ENCODE data around the gene SMOC1.
"Not testable (repeated sequence)": the region's sequence is repeated elsewhere in the genome, so short reads cannot be mapped to it uniquely, and the experiment has no call there.

SMOC1 gene

GRCh38 chr14:69900603-69901002 lies 21.4 kb downstream of the SMOC1 start:
- no peak for DNase-seq (ENCODE audit: low read depth in 2 of 2)

- DNase-seq (ENCODE audit: low read depth in 2 of 2): no peak
Measured at GRCh38 chr14:69901113-69901951, 22.1 kb downstream of the SMOC1 start.

- not testable (repeated sequence) for DNase-seq (ENCODE audit: low read depth in 2 of 2)
Measured at GRCh38 chr14:69903046-69903445, 23.8 kb downstream of the SMOC1 start.

GRCh38 chr14:69904246-69904645 lies 25.0 kb downstream of the SMOC1 start:
- no peak for DNase-seq (ENCODE audit: low read depth in 2 of 2)

- DNase-seq (ENCODE audit: low read depth in 2 of 2): no peak
Measured at GRCh38 chr14:69906201-69906600, 27.0 kb downstream of the SMOC1 start.

DNA sequence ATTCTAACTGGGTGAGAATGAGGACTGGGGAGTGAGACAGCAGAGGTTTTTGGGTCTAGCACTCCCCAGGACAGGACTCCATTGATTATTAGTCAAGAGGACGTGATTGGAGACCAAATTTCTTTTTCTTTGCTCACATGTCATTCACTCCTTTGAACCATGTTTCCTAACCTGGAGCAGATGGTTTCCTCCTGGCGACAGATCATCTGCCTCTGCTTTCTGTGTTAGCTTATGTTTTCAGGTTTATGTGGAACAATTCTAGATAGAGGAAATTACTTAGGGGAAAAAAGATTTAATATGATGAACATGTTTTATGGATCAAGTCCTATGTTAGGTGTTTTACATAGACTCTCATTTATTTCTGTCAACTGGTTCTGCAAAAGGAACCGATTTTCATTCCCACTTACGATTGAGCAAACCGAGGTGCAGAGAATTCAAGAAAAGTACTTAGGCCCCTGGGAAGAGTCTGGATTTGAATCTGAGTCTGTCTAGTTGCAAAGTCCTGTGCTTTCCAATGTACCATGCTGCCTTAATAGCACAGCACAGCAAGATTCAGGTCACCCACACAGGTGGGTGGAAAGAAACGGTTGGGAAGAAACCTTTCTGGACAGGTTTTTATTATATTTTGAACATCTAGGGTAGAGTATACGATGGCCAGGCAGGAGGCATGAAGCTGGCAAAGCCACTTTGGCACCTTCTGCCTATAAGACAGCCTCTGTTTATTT lies 30.8 kb downstream of the SMOC1 start:
- DNase-seq (ENCODE audit: low read depth in 2 of 2): no peak

GRCh38 chr14:69910871-69911270 lies 31.7 kb downstream of the SMOC1 start:
- no peak for DNase-seq (ENCODE audit: low read depth in 2 of 2)

DNA sequence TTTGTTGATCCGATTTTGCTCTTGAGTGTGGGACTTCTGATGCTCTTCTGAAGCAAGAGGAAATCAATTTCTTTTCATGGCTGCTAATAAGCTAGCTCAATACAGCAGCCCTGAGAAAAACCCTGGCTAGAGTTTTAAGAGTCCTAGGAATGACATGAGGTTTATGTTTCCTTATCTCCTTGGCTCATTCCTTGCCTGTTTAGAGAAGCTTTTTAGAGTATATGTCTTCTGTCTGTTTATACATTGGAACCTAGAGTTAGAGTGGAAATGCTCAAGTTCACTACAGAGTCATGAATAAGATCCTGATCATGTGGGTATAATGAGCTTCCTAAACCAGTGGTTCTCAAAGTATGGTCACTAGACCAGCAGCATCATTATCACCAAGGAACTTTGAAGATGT lies 34.5 kb downstream of the SMOC1 start:
- no peak for DNase-seq (ENCODE audit: low read depth in 2 of 2)

- DNase-seq (ENCODE audit: low read depth in 2 of 2): no peak
Measured at GRCh38 chr14:69916396-69916795, 37.2 kb downstream of the SMOC1 start.

DNA sequence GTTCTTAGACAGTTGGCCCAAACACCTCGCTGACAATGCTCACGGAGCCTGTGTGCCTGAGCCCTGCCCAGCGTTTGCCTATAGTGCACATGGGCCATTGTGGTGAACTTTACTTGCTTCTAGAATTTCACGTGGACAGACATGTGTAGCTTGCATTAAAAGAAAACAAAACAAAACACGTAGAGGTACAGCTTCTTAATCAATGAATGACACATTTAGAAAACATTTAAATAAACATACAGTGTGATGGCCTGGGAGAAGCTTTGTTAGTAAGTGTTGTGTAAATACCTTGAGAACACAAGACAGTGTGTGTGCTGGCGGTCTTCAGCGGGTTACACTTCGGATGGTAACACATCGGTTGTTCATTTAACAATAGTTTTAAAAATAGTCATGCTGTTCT lies 38.1 kb downstream of the SMOC1 start:
- no peak for DNase-seq (ENCODE audit: low read depth in 2 of 2)

GRCh38 chr14:69919815-69920214 lies 40.6 kb downstream of the SMOC1 start:
- DNase-seq (ENCODE audit: low read depth in 2 of 2): no peak

GRCh38 chr14:69921052-69921451 lies 41.8 kb downstream of the SMOC1 start:
- no peak for DNase-seq (ENCODE audit: low read depth in 2 of 2)

DNA sequence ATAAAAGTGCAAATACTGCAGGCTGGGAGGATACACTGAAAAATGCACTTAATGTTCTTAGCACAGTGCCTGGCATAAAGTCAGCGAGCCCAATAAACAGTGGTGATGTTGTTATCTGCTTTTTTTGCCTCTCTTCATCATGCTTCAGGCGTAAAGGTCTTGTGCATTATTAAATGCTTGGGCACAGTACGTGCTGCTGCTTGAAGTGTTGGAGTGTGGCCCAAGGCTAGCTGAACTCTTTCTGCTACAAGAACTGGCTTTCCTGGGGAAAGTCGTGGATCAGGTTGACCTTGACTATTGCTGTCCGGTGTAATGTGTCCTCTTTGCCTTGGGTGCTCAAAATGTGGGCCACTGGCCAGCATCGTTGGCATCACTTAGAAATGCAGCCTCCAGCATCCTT lies 43.0 kb downstream of the SMOC1 start:
- no peak for DNase-seq (ENCODE audit: low read depth in 2 of 2)

GRCh38 chr14:69924201-69924600 lies 45.0 kb downstream of the SMOC1 start:
- DNase-seq (ENCODE audit: low read depth in 2 of 2): no peak

DNA sequence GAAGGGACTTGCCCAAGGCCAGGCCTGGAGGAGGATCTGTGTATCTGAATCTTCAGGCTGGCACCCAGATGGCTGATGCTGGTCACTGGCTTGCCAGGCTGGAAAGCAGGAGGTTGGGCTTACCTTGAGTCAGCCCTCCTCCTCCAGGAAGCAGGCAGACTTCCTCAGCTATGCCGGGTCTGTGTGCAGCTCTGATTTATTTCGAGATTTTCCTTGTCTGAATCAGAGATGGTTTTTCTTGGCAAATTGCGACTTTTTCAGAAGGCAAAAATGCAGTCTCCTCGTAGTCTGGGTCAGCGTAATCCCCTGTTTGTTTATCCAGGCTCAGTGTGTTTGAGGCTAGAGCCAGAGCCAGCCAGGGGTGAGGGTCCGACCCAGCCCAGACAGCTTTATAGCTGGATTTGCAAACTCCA lies 48.9 kb downstream of the SMOC1 start:
- no peak for DNase-seq (ENCODE audit: low read depth in 2 of 2)

DNA sequence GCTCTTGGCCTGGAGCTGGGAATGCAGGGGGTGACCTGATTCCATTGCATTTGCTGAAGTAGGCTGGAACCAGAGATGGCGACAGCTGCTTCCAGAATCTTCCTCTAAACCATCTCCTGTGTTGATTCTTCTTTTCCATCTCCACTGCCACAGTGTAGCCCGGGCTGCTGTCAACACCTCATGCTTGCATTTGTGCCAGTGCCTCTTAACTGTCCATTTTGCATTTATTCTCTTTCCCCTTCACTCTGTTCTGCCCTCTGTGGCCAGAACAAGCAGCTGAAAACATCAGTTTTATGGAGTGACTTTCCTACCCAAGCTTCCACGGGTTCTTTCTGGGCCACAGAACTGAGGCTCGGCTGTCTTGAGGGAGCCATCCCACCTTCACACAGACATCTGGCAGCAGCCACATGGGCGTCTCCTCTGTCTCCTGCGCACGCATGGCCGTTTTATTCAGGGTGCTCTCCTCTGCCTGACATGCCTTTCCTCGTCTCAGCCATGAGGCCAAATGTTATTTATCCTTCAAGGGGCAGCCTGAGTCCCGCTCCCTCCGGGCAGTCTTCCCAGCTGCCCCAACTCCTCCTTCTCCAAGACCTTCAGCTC lies 51.7 kb downstream of the SMOC1 start:
- no peak for DNase-seq (ENCODE audit: low read depth in 2 of 2)

DNA sequence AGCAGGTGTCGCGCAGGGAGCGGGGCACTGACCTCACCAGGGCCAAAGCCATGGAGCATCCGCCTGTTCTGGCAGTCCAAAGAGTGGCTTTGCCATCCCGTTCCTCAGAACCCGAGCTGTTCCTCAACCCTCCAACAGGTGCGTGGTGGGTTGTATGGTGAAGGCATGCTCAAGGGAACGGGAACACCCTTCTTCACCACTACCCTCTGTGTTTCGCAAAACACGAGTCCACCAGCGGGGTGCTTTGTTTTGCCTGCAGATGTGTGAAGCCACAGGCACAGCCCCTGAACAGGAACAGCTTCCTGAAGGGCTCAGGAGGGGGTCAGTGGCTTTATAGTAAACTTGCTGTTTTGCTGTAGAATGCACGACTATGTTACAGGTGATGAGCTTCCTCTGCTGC lies 52.7 kb downstream of the SMOC1 start:
- DNase-seq (ENCODE audit: low read depth in 2 of 2): no peak

- DNase-seq (ENCODE audit: low read depth in 2 of 2): no peak
Measured at GRCh38 chr14:69932391-69932790, 53.2 kb downstream of the SMOC1 start.

DNA sequence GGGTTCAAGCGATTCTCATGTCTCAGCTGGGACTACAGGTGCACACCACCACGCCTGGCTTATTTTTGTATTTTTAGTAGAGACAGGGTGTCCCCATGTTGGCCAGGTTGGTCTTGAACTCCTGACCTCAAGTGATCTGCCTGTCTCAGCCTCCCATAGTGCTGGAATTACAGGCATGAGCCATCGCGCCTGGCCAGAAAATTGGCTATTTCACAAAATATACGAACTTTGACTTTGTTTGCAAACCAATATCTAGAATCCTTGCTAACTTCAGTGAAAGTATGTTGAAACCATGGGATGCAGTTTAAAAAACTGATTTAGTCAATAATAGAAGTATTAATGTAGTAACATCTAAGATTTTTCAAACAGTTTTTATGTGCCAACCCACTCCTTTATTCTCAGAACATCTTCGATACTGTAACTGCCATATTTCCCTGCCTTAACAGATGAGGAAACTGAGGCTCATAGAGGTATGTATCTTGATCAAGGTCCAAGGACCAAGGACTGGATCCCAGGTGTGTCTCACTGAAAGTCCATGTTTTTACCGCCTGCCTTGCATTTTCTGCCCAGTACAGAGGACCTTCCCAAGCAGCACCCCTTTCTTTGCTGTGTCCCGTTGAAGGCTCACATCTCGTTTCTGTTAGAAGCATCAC lies 54.5 kb downstream of the SMOC1 start:
- no peak for DNase-seq (ENCODE audit: low read depth in 2 of 2)

DNA sequence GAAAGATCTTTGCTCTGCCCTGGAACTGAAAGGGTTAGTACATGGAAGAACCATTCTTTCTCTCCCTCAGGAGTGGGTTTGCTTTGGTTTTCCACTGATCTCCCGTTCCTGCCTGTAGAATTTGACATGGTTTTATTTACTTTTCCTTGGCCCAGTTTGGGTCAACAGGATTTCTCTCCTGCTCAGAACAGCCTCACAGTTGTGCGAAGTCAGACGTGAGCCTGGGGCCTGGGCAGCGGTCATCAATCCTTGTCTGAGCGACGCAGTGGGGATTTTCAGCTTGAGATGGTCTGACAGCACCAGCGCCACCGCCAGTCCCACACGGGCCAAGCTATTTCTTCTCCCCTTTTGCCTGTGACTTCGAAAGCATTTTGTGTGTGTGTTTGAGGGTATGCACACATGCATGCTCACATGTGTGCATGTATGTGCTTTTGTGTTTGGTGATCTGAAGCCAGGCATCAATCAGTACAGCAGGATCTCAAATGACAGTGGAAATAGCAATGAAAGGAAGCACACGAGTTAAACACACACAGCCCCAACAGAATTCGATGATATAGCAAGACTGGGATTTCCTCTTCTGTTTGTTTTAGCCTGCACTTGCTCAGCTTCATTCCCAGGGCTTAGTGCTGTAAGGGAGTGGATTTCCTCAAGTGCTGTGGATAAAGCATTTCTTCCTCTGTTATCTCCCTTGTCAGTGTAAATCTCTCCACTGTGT lies 58.3 kb downstream of the SMOC1 start:
- DNase-seq (ENCODE audit: low read depth in 2 of 2): no peak

DNA sequence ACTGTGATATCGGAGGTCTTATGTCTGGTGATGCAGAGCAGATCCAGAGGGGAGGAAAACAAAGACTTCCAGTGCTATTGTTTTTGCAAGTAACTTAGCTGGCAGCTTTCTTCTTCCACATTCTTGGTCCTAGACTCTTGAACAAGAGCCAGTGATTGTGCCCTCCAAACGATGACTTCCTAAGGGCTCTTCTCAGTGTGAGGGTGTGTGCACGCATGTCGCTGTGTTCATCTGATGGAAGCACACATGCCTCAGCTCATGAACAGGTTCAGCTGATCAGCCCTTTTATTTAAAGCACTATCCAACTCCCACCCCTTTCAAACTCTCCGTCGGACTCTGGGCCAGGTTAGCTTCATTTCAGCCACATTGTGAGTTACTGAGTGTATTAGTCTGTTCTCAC lies 59.5 kb downstream of the SMOC1 start:
- no peak for DNase-seq (ENCODE audit: low read depth in 2 of 2)
